K562 (cell line): ENCODE data around the gene DYNLT4. TPM values are rescaled to one million over a fixed set of nuclear protein-coding genes. Genes with fewer than 3 reads are reported as not detected.

Source experiments
- CCAR2 ChIP-seq: fragments of 200-400 bp; formaldehyde crosslinking; IDR thresholded peaks from 2 replicates; pipeline ENCODE4 v1.6.1; 2017; ENCODE audit warnings: mild to moderate bottlenecking, low read depth, low read length
- CCNT2 ChIP-seq: IDR thresholded peaks from 2 replicates; pipeline ENCODE4 v1.6.1; 2011; ENCODE audit warnings: borderline replicate concordance, low read depth, mild to moderate bottlenecking, moderate library complexity, mixed read lengths, low read length; ENCODE audit not compliant: insufficient read length; ENCODE audit errors: extremely low read depth
- JUND ChIP-seq, 2 experiments: IDR thresholded peaks; 2 replicates in 1 of 2; 3 replicates in 1 of 2; pipeline ENCODE4 v1.6.1; 2011; ENCODE audit warnings: borderline replicate concordance in 2 of 2, low read depth in 2 of 2, low read length in 2 of 2, improper control_type of control experiment in 1 of 2, missing biosample characterization in 1 of 2, missing genetic modification characterization in 1 of 2, missing genetic modification reagents in 1 of 2
- MCM5 ChIP-seq: fragments of 450-650 bp; IDR thresholded peaks from 2 replicates; pipeline ENCODE4 v1.6.1; 2016; ENCODE audit warnings: low read depth
- MTA1 ChIP-seq: fragments of 450-650 bp; IDR thresholded peaks from 2 replicates; pipeline ENCODE4 v1.6.1; 2017; ENCODE audit warnings: borderline replicate concordance
- PHF8 ChIP-seq: fragments of 200-600 bp; sonication (generic); IDR thresholded peaks from 2 replicates; pipeline ENCODE4 v1.6.1; 2012; ENCODE audit warnings: mixed run types, mild to moderate bottlenecking, inconsistent platforms, low read length, moderate library complexity, borderline replicate concordance
- POLR2A ChIP-seq: fragments of 450-650 bp; conservative IDR thresholded peaks from 2 replicates; pipeline ENCODE4 v1.6.1; 2016
- TAL1 ChIP-seq: fragments of 450-650 bp; IDR thresholded peaks from 2 replicates; pipeline ENCODE4 v1.6.1; 2016; ENCODE audit warnings: mild to moderate bottlenecking
- TCF3 ChIP-seq: sonication (generic); formaldehyde crosslinking; IDR thresholded peaks from 2 replicates; pipeline ENCODE4 v1.4.0; 2020; ENCODE audit warnings: mild to moderate bottlenecking, missing genetic modification reagents
- TOE1 ChIP-seq, 2 experiments: fragments of 450-650 bp in 1 of 2; sonication (generic) in 1 of 2; formaldehyde crosslinking in 1 of 2; IDR thresholded peaks; 2 replicates each; pipeline versions ENCODE4 v1.7.1 to v1.8.0; 2016 to 2022; ENCODE audit warnings: borderline replicate concordance in 2 of 2, mild to moderate bottlenecking in 2 of 2, antibody characterized with exemption in 1 of 2, inconsistent platforms in 1 of 2, low read depth in 1 of 2, missing genetic modification reagents in 1 of 2, moderate library complexity in 1 of 2
- TSC22D4 ChIP-seq: fragments of 450-650 bp; IDR thresholded peaks from 2 replicates; pipeline ENCODE4 v1.6.1; 2016; ENCODE audit warnings: missing genetic modification characterization, missing biosample characterization, control low read depth
- XRCC3 ChIP-seq: fragments of 450-650 bp; IDR thresholded peaks from 2 replicates; pipeline ENCODE4 v1.6.1; 2017; ENCODE audit warnings: mild to moderate bottlenecking, moderate library complexity
- ZBTB8A ChIP-seq: fragments of 450-650 bp; IDR thresholded peaks from 2 replicates; pipeline ENCODE4 v1.6.1; 2018; ENCODE audit warnings: mild to moderate bottlenecking, moderate library complexity; ENCODE audit not compliant: partially characterized antibody
- ZNF133 ChIP-seq: fragments of 250-450 bp; sonication (Bioruptor Pico); IDR thresholded peaks from 2 replicates; pipeline ENCODE4 v1.4.0; 2020; ENCODE audit warnings: mild to moderate bottlenecking
- ZNF41 ChIP-seq: fragments of 250-450 bp; sonication (Bioruptor Pico); conservative IDR thresholded peaks from 2 replicates; pipeline ENCODE4 v1.4.0; 2020; ENCODE audit warnings: mild to moderate bottlenecking
- ZNF436 ChIP-seq: fragments of 250-450, 450-650 bp; sonication (Bioruptor Pico); formaldehyde crosslinking; IDR thresholded peaks from 2 replicates; pipeline ENCODE4 v1.7.0; 2020; ENCODE audit warnings: mild to moderate bottlenecking
- ZNF644 ChIP-seq: fragments of 200-800 bp; sonication (Bioruptor generic); IDR thresholded peaks from 2 replicates; pipeline ENCODE4 v1.6.1; 2016; ENCODE audit warnings: low read depth, missing genetic modification characterization, missing compliant biosample characterization
- polyA plus RNA-seq, 8 experiments: library from polyadenylated mRNA; depleted of rRNA in 4 of 8; stranded (reverse) in 5 of 8; unstranded in 3 of 8; fragments of >200 nt; fragmentation: Nextera tagmentation in 2 of 8; fragmentation: Illumina TruSeq in 1 of 8; extraction: Ambion mirVana in 2 of 8; extraction: Trizol in 1 of 8; gene quantifications; 2 replicates each; pipeline versions ENCODE4 v1.2.1 to v1.2.3, GENCODE V29; 2011 to 2014; ENCODE audit warnings: inconsistent platforms in 1 of 8, missing spikeins in 1 of 8
- total RNA-seq, 7 experiments: library from RNA; depleted of rRNA in 6 of 7; stranded (reverse); fragments of >200 nt in 6 of 7; fragmentation: Illumina TruSeq in 2 of 7; extraction: Trizol in 2 of 7; gene quantifications; 2 replicates each; pipeline versions ENCODE4 v1.2.1 to v1.2.3, GENCODE V29; 2011 to 2021; ENCODE audit warnings: low replicate concordance in 1 of 7
- TF ChIP-seq, protein P1 (sequence below): fragments of 150-350 bp; conservative IDR thresholded peaks from 2 replicates; pipeline ENCODE4 v1.6.1; 2014; ENCODE audit warnings: low read length
- TF ChIP-seq, protein P2 (sequence below): fragments of 450-650 bp; IDR thresholded peaks from 2 replicates; pipeline ENCODE4 v1.6.1; 2017; ENCODE audit warnings: antibody characterized with exemption
- TF ChIP-seq, protein P3 (sequence below): fragments of 150-350 bp; IDR thresholded peaks from 2 replicates; pipeline ENCODE4 v1.6.1; 2014; ENCODE audit warnings: low read depth, mild to moderate bottlenecking, low read length, borderline replicate concordance

DYNLT4 gene
- total and polyA plus RNA-seq, 9 of the 15 experiments (the other 6 are each of a cell fraction or from before 2014, with no cell fraction given) = 0.29 to 0.73 TPM; not detected in 7

DNA sequence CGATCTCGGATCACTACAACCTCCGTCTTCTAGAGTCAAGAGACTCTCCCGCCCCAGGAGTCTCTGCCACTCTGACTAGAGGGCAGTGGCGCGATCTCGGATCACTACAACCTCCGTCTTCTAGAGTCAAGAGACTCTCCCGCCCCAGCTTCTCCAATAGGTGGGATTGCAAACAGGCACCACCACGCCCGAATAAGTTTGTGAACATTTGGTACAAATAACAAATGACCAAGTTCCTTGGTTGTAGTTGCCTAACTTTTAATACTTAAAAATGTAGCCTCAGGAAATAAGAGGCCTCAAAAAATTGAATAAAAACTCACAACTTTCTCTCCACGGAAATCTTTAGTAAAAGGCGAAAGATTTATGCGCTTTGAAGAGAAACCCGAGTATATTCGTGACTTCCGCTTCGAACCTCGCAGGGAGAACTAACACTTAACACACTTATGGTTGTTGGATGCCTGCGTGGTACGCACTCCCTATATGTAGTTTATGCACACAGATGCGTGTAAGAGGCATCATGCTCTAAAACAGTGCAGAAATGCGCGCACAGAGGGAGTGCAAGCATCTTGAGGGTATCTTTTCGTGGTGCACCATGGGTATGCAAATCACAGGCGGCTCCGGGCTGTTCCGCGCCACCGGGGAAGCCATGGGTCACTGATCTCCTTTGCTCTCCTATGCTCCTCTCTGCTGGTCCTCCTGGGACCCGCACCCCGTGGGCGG lies 12.6 kb upstream of the DYNLT4 start (continued):
- TF ChIP-seq, protein P1, sequence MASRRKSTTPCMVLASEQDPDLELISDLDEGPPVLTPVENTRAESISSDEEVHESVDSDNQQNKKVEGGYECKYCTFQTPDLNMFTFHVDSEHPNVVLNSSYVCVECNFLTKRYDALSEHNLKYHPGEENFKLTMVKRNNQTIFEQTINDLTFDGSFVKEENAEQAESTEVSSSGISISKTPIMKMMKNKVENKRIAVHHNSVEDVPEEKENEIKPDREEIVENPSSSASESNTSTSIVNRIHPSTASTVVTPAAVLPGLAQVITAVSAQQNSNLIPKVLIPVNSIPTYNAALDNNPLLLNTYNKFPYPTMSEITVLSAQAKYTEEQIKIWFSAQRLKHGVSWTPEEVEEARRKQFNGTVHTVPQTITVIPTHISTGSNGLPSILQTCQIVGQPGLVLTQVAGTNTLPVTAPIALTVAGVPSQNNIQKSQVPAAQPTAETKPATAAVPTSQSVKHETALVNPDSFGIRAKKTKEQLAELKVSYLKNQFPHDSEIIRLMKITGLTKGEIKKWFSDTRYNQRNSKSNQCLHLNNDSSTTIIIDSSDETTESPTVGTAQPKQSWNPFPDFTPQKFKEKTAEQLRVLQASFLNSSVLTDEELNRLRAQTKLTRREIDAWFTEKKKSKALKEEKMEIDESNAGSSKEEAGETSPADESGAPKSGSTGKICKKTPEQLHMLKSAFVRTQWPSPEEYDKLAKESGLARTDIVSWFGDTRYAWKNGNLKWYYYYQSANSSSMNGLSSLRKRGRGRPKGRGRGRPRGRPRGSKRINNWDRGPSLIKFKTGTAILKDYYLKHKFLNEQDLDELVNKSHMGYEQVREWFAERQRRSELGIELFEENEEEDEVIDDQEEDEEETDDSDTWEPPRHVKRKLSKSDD = peak; percentile 30; the same call in 1 of the 2 replicates
- no peak for TF ChIP-seq XRCC3
- no peak for TF ChIP-seq MCM5
- TF ChIP-seq MTA1 = no peak
- TF ChIP-seq ZNF436 (CRISPR knock-in tag) = peak; percentile 90
- peak; percentile 72 for TF ChIP-seq ZNF41
- peak; percentile 66 for TF ChIP-seq JUND (IDR thresholded peaks at IDR 0.05; ENCODE audit: borderline replicate concordance, low read depth, low read length)
- TF ChIP-seq JUND (tag; IDR thresholded peaks at IDR 0.05; ENCODE audit: borderline replicate concordance, low read depth, low read length) = no peak; the same call in 2 of the 3 replicates
- TF ChIP-seq TAL1 = no peak
- TF ChIP-seq CCAR2 = no peak
- TF ChIP-seq TSC22D4 (tag) = no peak
- peak; percentile 50; the same call in 1 of the 2 replicates for TF ChIP-seq TCF3
- no peak for TF ChIP-seq CCNT2
- peak; percentile 88 for TF ChIP-seq TOE1 (IDR thresholded peaks at IDR 0.05; ENCODE audit: borderline replicate concordance)
- TF ChIP-seq TOE1 (CRISPR knock-in tag; IDR thresholded peaks at IDR 0.05; ENCODE audit: borderline replicate concordance, low read depth) = no peak
- peak; percentile 34; the same call in 1 of the 2 replicates for TF ChIP-seq PHF8
- TF ChIP-seq, protein P2, sequence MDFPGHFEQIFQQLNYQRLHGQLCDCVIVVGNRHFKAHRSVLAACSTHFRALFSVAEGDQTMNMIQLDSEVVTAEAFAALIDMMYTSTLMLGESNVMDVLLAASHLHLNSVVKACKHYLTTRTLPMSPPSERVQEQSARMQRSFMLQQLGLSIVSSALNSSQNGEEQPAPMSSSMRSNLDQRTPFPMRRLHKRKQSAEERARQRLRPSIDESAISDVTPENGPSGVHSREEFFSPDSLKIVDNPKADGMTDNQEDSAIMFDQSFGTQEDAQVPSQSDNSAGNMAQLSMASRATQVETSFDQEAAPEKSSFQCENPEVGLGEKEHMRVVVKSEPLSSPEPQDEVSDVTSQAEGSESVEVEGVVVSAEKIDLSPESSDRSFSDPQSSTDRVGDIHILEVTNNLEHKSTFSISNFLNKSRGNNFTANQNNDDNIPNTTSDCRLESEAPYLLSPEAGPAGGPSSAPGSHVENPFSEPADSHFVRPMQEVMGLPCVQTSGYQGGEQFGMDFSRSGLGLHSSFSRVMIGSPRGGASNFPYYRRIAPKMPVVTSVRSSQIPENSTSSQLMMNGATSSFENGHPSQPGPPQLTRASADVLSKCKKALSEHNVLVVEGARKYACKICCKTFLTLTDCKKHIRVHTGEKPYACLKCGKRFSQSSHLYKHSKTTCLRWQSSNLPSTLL = no peak
- peak; percentile 65; the same call in 1 of the 2 replicates for TF ChIP-seq ZNF644
- no peak for TF ChIP-seq ZBTB8A
- peak; percentile 100 for TF ChIP-seq POLR2A
- TF ChIP-seq, protein P3, sequence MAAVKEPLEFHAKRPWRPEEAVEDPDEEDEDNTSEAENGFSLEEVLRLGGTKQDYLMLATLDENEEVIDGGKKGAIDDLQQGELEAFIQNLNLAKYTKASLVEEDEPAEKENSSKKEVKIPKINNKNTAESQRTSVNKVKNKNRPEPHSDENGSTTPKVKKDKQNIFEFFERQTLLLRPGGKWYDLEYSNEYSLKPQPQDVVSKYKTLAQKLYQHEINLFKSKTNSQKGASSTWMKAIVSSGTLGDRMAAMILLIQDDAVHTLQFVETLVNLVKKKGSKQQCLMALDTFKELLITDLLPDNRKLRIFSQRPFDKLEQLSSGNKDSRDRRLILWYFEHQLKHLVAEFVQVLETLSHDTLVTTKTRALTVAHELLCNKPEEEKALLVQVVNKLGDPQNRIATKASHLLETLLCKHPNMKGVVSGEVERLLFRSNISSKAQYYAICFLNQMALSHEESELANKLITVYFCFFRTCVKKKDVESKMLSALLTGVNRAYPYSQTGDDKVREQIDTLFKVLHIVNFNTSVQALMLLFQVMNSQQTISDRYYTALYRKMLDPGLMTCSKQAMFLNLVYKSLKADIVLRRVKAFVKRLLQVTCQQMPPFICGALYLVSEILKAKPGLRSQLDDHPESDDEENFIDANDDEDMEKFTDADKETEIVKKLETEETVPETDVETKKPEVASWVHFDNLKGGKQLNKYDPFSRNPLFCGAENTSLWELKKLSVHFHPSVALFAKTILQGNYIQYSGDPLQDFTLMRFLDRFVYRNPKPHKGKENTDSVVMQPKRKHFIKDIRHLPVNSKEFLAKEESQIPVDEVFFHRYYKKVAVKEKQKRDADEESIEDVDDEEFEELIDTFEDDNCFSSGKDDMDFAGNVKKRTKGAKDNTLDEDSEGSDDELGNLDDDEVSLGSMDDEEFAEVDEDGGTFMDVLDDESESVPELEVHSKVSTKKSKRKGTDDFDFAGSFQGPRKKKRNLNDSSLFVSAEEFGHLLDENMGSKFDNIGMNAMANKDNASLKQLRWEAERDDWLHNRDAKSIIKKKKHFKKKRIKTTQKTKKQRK = no peak
- no peak for TF ChIP-seq ZNF133 (CRISPR knock-in tag)
